GM23248 (cell line): Measurements from ENCODE around the gene CNTROB.

Experiments
- EZH2 ChIP-seq: fragments of 200-600 bp; sonication (generic); IDR thresholded peaks from 2 replicates; pipeline ENCODE4 v1.6.1; 2018; ENCODE audit warnings: antibody characterized with exemption, mild to moderate bottlenecking; ENCODE audit not compliant: insufficient read depth, poor library complexity, severe bottlenecking
- EZH2phosphoT487 ChIP-seq: fragments of 200-600 bp; sonication (generic); IDR thresholded peaks from 2 replicates; pipeline ENCODE4 v1.6.1; 2018; ENCODE audit warnings: antibody characterized with exemption, moderate library complexity, mild to moderate bottlenecking, low read depth; ENCODE audit not compliant: insufficient read depth

GRCh38 chr17:7915611-7916384 lies 16.2 kb upstream of the CNTROB start, which contains the start of gene RNF227:
- no peak for TF ChIP-seq EZH2
- TF ChIP-seq EZH2phosphoT487: no peak
